ENCODE data around the gene RGSL1. TPM values are rescaled to one million over a fixed set of nuclear protein-coding genes. Genes with fewer than 3 reads are reported as not detected.

The RGSL1 gene
- polyA plus RNA-seq, 4 donors = 0.09 TPM; not detected in 3

- DNase-seq (ENCODE audit: low read depth in 4 of 4, low spot score in 3 of 4) = no peak
Measured at GRCh38 chr1:182587666-182588499, 137.9 kb downstream of the RGSL1 start.

- DNase-seq (ENCODE audit: low read depth in 4 of 4, low spot score in 3 of 4) = peak; percentile 35 to 65 (median 58)
Measured at GRCh38 chr1:182588500-182589396, 138.8 kb downstream of the RGSL1 start, which contains the start of gene RNASEL. TSS of gene RNASEL (minus strand) at chr1:182589256. CDS start at chr1:182586806, 2,450 bp downstream.

GRCh38 chr1:182589520-182589919 lies 139.6 kb downstream of the RGSL1 start:
- no peak for DNase-seq (ENCODE audit: low read depth in 4 of 4, low spot score in 3 of 4)

DNA sequence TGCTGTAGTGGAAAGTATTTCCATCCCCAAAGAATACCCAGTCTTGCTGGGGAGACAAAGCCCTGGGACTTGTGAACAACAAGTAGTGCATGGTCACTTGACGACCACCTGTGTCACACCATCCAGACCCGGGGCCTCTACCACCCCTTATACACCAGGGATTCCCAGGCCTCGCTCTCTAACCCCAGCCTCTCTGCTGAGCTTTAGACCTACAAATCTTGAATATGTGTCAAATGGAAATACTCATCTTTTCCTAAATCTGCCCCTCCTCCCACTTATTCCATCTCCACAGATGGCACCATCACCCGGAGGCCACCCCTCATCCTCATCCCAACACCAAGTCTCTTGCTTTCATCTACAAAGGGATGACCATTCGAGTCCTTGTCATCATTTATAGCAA lies 140.0 kb downstream of the RGSL1 start:
- no peak for DNase-seq (ENCODE audit: low read depth in 4 of 4, low spot score in 3 of 4)

DNA sequence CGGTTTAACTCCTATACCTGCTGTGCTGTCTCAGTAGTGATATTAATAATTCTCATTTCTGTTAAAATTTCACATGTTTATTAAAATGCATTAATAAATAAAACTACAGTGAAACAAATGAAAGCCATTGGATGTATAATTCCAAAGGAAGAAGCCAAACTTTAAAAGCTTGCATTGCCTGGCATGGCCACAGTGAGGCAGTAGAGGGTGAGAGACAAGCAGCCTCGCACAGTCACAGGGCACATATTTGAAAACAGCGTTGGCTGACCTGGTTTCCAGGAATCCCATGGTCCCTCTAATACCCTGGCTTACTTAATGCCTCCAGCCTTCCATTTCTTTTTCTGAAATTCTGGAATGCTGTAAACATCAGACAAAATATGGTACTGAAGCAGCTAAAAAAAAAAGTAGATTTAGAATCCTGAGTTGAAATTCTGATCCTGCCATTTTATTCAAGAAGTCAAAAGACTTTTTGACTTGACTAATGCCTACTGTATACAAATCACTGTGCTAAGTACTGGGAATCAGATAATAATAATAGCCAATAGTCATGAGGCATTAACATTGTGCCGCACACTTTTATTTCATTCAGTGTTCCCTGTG lies 145.8 kb downstream of the RGSL1 start:
- DNase-seq (ENCODE audit: low read depth in 4 of 4, low spot score in 3 of 4) = no peak

DNA sequence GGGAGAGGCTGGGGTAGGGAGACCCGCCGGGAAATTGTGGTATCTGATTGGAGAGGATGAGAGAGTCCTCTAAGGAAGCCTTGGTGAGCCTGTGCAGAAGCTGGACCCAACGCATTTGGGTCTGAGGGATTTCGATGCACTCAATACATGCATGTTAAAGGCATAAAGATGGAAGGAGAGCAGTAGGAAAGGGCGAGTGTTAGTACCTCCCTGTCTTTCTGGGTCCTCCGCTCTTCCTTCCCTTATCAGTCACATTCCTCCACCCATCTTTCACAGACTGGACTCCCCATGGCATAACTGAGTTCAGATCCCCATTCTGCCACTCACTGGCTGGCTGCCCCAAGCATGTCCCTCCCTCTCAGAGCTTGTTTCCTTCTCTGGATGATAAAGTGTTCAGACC lies 147.0 kb downstream of the RGSL1 start:
- DNase-seq (ENCODE audit: low read depth in 4 of 4, low spot score in 3 of 4) = no peak

- DNase-seq (ENCODE audit: low read depth in 4 of 4, low spot score in 3 of 4) = no peak
Measured at GRCh38 chr1:182598296-182598695, 148.3 kb downstream of the RGSL1 start.

GRCh38 chr1:182599339-182599738 lies 149.4 kb downstream of the RGSL1 start:
- DNase-seq (ENCODE audit: low read depth in 4 of 4, low spot score in 3 of 4) = no peak

- DNase-seq (ENCODE audit: low read depth in 4 of 4, low spot score in 3 of 4) = no peak
Measured at GRCh38 chr1:182600036-182600713, 150.2 kb downstream of the RGSL1 start.

DNA sequence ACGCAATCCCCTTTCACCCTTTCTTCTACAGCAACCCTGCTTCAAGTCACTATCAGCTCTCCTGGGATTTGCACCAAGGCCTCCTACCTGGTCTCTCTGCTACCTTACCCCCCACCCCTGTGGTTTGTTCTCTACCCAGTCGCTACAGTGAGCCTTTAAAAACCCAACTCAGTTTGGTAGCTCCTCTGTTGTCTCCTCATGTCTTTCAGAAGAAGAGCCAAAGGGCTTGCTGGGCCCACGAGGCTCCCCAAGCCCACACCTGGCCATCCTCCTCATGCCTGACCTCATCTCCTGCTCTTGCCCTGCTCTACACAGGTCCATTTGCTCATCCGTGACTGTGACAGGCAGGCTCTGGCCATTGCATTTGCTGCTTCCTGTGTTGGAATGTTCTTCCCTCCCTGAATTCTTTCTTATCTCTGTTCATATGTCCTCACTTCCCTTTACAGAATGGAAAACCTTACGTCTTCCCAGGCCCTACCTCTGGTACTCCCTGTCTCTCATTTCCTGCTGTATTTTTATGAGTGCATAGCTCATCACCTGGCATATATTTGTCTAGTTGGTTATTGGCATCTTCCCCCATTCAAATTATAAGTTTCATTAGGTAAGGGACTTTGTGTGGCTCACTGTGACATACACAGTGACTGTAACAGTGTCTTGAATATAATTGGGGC lies 150.9 kb downstream of the RGSL1 start:
- DNase-seq (ENCODE audit: low read depth in 4 of 4, low spot score in 3 of 4) = no peak

DNA sequence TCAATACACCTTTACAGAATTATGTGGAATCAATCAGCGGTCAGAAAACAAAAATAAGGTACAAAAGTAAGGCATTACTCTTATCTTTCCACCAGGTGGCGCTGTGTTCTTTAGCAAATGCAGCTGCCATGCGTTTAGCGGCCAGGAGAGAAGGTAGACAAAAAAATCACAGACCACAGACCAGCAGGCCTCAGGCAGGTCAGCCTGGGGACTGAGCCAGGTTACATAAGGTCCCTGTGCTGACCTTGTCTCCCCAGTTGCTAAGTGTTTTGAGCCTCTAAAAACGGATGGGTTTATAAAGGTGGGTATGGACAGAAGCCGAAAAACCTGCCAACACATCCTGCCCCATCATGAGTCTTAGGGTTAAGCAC lies 151.5 kb downstream of the RGSL1 start:
- peak; percentile 62 to 69 (median 66) for DNase-seq (ENCODE audit: low read depth in 4 of 4, low spot score in 3 of 4)

- no peak for DNase-seq (ENCODE audit: low read depth in 4 of 4, low spot score in 3 of 4)
Measured at GRCh38 chr1:182601913-182602312, 152.0 kb downstream of the RGSL1 start.

DNA sequence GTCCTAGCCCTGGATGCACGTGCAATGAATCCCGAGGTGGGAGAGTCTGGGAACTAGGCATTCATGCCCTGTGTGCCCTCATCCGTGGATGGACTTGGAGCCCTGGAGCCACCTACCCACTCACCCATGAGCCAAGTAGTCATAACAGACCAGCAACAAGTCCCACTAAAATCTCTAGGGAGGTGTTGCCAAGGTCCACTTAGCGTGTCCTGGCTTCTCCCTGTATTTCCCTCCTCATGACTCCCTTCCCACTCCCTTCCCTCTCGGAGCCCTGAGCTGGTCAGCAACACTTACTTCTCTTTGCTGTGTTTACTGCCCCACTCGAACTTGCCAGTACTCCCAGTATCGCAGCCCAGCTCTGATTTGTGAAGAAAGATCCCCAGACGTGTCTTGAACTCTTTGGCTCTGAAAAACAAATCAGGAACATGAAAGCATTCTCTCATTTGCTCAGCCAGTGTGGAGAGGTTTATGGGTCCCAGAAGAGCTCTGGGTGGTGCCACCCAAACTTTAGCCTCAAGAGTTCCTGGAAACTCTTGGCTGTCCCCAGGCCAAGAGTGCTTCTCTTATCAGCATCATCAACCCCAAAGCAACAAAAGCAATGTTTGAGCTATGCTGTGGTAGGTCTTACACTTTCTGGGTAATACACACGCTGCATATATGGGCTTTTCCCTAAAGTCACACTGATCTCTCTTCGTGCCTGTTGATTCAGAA lies 153.1 kb downstream of the RGSL1 start:
- DNase-seq (ENCODE audit: low read depth in 4 of 4, low spot score in 3 of 4) = no peak

DNA sequence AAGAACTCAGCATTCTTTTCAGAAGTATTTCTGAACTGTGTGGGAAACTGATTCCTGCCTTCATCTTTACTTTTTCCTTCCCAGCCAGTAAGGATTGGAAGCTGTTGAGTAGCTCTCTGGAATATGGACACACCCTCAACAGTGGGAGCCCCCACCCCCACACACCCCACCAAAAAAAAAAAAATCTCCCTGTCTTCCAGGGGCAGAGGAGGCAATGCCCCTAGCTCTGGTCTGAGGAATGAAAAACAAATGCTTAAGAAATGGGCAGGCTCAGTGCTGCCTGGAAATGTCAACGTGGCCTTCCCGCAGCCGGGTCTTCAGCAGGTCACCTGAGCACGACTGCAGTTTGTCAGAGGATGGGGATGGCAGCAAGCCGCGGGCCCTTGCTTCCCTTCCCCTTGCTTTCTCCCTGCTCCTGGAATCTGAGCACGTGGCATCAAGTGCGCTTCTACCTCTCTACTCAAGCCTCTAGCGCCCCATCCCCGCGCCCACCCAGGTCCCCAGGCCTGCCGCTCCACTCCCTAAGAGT lies 153.8 kb downstream of the RGSL1 start:
- DNase-seq (ENCODE audit: low read depth in 4 of 4, low spot score in 3 of 4) = no peak

DNA sequence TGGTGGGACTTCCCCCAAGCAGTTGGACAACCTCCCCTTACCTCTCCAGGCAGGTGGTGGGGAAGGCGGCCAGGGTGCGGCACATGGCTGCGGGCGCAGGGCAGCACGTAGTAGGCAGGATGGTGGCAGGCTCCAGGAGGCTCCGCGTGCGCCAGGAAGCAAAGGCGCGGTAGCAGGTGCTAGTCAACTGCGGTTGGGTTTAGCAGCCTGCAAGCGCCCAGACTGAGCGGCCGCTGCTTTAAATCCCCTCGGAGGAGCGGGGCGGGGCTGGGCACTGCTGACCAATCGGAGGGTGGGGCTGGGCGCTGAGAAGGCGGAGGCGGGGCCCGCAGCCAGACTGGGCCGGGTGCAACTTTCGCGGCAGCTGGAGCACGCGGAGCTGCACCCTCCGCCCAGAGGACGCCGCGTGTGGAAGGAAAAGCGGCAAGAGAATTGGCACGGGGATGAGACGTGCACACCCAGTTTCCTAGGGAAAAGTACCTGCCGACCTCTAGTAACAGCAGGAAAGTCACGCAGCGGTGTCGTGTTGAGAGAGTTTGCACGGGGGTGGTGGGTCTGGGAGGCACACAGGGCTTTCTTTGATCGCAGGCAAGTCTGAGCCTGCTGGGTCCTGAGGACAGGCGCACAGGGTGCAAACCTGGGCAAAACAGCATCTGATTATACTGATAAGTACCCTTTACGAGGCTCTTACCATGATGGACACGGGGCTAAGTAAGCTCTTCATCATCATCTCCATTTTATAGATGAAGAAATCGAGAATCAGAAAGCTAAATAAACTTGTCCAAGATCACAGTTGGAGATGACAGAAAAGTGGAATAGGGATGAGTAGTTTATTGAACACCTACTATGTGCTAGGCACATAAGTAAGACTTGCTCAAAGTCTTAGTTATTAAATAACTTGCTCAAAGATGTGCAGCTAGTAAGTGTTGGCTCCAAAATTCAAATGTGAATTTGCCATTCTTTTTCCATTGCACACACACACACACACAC lies 154.5 kb downstream of the RGSL1 start, which contains the start of gene RGS16:
TSS of gene RGS16 (minus strand) at position 215 of the 990 bp plus-strand sequence. CDS start at position 85, 130 bp downstream.
- peak; percentile 64 to 69 (median 65) for DNase-seq (ENCODE audit: low read depth in 4 of 4, low spot score in 3 of 4)

- DNase-seq (ENCODE audit: low read depth in 4 of 4, low spot score in 3 of 4) = no peak
Measured at GRCh38 chr1:182607566-182607965, 157.6 kb downstream of the RGSL1 start.

- DNase-seq (ENCODE audit: low read depth in 4 of 4, low spot score in 3 of 4) = no peak
Measured at GRCh38 chr1:182608236-182608635, 158.3 kb downstream of the RGSL1 start.

Measured in right renal pelvis (tissue), 4 donors.